HG03342 (cell line): ENCODE data around the gene KHDRBS1.
A peak's percentile ranks its signal among the peaks of the same experiment; 100 is the strongest.
"Not testable (repeated sequence)": the region's sequence is repeated elsewhere in the genome, so short reads cannot be mapped to it uniquely, and the experiment has no call there.

ENCODE experiments used
- ATAC-seq: cut with Tn5 transposase; IDR thresholded peaks from one replicate; pipeline ENCODE4 v1.9.1; 2021; ENCODE audit warnings: mild to moderate bottlenecking, moderate library complexity; ENCODE audit not compliant: unreplicated experiment

KHDRBS1 gene

DNA sequence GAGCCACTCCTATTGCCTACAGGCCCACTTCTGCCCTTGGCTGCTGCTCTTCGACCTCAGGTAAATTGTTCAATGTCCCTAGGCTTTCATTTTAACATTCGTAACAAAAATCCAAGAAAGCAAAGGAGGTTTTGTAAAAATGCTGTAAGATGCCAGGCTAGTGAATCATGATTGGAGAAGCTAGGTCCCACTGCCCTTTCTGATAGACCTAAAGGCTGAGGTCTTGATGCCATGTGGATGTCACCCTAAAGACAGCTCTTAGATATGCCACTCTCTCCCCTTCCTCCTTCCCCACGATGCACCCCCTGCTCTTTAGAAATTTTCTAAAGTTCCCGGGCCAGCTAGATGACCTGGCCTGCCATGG lies 49.2 kb downstream of the KHDRBS1 start:
- no peak for ATAC-seq

DNA sequence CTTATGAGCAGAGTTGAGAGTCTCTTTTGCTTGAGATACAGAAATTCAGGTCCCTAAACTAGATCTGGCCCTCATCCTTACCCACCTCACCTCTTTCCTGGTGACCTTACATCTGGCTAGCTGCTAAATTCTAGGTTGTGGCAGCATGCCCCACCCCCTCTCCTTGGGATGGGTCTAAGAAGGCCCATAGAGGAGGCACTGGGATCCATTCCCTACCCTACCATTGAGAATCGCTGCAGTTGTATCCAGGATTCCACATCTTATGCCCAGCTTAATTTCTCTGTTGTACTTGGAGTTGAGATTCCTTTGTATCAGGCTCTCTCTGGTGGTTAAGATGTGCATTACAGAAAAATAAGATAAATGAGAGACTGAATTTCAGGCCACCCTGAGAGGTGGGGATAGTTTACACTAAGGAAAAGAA lies 49.6 kb downstream of the KHDRBS1 start:
- no peak for ATAC-seq

DNA sequence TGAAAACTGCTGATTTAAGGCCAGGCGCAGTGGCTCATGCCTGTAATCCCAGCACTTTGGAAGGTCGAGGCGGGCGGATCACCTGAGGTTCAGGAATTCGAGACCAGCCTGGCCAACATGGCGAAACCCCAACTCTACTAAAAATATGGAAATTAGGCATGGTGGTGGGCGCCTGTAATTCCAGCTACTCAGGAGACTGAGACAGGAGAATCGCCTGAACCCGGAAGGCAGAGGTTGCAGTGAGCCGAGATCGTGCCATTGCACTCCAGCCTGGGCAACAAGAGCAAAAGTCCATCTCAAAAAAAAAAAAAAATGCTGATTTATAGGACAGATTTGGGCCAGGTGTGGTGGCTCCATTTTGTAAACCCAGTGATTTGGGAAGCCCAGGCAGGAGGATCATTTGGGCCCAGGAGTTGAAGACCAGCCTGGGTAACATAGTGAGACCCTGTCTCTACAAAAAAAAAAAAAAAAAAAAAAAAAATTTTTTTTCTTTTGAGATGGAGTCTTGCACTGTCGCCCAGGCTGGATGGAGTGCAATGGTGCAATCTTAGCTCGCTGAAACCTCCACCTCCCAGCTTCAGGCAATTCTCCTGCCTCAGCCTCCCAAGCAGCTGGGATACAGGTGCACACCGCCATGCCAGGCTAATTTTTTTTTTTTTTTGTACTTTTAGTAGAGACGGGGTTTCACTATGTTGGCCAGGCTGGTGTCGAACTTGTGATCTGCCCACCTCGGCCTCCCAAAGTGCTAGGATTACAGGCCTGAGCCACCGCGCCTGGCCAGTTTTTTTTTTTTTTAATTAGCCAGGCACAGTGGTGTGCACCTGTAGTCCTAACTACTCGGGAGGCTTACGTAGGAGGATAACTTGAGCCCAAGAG lies 52.2 kb downstream of the KHDRBS1 start:
- ATAC-seq, result not testable (repeated sequence)

DNA sequence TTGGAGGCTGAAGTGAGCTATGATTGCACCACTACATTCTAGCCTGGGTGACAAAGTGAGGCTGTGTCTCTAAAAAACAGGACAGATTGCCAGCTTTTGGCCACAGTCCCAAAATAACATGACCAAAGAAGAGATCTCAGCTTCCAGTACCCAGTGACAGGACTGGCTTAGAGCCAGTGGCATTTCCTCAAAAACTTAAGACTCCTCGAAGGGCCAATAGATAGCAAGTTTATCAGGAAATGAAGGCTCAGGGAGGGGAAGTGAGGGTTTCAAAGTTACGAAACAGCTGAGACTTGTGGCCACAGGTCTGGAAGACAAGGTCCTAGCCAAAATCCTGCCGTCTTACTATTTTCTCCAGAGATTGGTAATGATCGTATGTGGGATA lies 52.8 kb downstream of the KHDRBS1 start:
- no peak for ATAC-seq

DNA sequence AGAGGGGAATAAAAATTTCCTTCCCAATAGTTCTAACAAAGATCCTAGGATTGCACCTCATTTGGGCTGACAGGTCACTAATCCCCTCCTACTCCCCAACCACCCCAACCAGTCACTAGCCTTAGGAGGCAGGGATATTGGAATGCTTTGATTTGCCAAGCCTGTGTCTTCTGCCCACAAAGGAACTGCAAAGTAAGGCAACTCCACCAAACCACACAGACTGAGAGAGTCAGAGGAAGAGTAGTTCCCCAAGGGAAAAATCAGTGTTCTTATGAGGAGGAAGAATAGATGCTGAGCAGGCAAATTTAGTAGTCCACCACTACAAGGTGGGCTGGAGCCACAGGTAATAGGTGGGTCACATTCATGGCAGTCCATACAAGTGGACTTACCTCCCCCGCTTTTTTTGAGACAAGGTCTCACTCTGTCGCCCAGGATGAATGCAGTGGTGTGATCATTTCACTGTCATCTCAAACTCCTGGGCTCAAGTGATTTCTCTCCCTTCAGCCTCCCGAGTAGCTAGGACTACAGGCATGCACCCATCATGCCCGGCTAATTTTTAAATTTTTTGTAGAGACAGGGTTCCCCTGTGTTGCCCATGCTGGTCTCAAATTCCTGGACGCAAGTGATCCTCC lies 55.4 kb downstream of the KHDRBS1 start:
- no peak for ATAC-seq

DNA sequence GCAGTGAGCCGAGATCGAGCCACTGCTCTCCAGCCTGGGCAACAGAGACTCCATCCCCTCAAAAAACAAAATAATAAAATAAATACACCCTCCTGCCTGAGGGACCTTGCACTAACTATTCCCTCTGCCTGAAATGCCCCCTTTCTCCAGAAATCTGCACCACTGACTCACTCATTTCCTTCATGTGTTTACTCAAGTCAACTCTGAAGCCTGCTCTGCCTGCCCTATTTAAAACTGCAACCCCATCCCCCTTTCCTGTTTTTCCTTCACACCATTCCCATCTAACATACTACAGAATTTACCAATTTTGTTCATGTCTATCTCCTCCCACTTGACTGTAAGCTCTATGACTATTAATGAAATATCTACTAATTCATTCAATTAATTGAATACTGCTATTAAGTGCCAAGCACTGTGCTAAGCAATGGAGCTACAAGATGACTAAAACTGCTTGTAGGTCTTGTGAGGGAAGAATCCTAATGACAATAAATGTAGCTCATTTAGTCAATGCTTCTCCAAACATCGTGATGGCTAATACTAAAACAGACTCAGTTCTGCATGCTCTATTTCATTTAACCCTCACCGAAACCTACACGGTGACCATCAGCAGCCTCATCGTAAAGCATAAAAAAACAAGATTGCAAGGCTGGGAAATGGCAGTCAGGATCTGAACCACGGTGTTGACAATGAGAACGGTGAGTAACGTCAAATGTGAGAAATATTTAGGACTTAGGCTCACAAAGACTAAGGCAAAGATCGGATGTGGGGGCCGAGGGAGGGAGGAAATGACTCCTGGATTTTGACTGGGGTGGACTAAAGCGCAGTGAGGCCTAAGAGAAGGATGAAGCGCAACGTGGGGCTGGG lies 58.3 kb downstream of the KHDRBS1 start:
- no peak for ATAC-seq

DNA sequence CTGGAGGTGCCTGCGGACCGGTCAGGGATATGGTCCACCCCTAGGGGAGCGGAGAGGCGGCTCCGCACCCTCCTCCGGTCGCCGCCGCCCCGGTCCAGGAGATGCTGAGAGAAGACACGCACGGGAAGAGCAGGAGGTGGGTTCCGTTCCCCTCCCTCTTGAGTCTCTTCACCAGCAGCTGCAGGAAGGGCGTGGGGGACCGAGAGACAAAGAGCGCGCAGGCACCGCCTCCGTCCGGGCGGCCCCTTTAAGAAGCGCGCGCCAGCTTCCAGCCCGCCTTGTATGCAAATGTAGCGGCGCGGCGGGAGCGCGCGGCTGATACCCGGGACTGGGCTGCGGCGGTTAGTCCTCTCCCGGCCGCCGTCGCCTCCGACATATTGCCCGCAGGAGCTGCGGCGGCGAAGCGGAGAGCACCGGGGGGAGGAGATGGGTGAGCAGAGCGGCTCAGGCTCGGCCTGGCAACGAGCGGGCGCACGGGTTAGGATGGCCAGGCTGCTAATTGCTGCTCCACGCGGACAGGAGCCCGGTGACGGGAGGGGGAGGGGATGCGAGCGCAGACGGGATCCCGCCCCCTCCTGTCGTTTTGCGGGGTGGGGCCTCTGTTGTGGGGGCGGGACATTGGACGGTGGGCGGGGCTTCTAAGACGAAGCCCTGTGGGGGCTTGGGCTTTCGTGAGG lies 59.1 kb downstream of the KHDRBS1 start, which contains the start of gene TMEM39B:
TMEM39B (plus strand) TSS at position 318 of the 677 bp plus-strand sequence; CDS start at position 427, 109 bp downstream.
- ATAC-seq, result peak; percentile 76

DNA sequence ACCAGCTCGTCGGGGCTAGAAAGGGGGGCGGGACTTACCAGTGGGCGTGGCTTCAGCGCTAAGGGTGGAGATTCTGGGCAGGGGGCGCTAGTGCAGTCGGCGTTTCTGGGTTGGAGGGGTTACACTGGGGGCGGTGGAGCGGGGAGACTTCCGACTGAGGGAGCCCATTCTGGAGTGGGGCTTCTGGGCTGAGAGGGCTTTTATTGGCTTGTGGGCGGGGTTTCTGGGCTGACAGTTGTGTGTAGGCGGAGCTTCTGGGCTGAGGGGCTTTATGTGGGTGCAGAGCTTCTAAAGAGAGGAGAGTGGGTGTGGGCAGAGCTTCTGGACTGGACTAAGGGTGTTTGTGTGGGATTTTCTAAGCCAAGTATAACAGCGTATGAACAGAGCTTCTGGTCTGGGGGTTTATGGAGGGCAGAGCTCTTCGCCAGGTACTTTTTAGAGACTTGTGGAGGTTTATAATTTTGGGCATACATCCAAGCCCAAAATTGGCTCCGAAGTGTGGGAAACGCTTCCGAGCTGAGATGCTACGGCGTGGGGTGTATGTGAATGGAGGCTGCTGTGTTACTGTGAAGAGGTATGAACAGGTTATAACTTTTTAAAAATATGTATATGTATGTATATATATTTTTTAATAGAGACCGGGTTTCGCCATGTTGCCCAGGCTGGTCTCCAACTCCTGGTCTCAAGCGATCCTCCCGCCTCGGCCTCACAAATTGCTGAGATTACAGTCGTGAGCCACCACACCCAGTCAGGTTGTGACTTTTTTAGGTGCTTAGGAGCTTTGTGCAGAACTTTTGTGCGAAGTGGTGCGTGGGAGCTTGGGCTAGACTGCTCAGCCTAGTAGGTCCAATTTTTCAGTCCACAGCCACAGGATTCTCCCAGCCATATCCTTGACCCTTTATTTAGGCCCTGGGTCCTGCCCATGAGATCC lies 59.9 kb downstream of the KHDRBS1 start:
- ATAC-seq, result no peak

DNA sequence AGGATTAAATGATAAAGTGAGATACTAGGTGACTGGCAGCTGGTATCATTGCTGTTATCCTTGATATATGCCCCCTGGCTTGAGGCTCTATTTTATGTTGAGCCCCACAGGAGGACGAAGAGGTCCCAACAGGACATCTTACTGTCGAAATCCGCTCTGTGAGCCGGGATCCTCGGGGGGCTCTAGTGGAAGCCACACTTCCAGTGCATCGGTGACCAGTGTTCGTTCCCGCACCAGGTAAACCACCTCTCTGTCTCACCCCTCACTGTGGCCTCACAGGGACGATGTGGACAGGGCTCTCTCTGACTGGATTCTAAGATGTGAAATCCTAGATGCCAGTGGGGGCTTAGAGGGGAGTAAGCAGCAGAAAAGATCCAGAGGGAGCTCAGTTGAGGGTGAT lies 61.2 kb downstream of the KHDRBS1 start:
- no peak for ATAC-seq

DNA sequence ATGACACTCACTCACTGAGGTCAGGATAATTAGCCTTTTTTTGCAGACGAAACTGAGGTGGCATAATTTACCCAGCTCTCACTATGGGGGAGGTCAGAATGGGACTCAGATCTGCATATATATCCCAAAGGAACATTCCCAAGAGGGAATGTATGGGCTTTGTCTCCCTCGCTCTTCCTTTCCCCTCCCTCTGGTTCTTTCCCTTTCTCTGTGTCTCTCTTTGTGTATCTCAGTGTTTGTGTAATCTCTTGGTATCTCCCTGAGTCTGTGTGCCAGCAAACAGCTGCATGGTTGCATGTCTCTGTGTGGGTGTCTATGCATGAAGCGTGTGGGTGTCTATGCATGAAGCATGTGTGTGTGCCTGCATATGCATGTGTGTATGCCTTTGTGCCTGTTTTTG lies 63.8 kb downstream of the KHDRBS1 start:
- no peak for ATAC-seq

DNA sequence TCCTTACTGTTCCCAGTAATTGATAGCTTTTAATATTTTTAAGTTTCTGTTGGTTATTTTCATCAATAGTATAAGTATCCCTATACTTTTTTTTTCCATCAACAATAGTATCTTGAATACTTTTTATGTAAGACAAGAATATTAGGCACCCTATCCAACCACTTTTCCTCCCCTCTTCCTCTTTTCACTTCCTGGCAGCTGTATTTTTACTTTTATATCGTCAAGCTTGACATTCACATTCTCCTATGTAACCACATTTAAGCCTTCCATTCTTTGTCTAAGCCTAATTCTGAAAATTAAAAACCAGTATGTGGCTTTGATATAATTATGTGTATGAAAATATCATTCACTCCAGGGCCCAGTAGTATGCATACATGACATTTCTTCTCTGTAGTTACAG lies 68.4 kb downstream of the KHDRBS1 start:
- no peak for ATAC-seq

DNA sequence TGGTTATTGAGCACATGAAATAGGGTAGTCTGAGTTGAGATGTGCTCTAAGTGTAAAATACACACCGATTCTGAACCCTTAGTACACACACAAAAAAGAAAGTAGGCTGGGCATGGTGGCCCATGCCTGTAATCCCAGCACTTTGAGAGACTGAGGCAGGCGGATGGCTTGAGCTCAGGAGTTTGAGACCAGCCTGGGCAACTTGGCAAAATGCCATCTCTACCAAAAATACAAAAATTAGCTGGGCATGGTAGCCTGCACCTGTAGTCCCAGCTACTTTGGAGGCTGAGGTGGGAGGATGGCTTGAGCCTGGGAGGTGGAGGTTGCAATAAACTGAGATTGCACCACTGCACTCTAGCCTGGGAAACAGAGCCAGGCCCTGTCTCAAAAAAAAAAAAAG lies 72.7 kb downstream of the KHDRBS1 start:
- not testable (repeated sequence) for ATAC-seq

DNA sequence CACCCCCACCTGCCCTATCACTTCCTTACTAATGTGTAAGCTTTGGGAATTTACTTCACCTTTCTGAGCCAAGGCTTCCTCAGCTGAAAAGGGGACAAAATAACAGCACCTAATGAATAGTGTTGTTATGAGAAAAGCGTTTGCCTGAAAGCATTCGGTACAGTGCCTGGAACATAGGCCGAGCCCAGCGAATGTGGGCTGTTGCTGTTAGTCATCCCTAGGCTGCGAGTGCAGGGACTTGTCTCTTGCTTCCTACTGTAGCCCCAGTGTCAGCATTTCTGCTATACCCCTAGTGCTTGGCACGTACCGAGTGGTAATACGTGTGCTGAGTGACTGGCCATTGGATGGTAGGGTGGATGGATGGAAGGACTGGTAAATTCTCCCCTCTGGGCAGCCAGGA lies 77.5 kb downstream of the KHDRBS1 start:
- ATAC-seq, result no peak

DNA sequence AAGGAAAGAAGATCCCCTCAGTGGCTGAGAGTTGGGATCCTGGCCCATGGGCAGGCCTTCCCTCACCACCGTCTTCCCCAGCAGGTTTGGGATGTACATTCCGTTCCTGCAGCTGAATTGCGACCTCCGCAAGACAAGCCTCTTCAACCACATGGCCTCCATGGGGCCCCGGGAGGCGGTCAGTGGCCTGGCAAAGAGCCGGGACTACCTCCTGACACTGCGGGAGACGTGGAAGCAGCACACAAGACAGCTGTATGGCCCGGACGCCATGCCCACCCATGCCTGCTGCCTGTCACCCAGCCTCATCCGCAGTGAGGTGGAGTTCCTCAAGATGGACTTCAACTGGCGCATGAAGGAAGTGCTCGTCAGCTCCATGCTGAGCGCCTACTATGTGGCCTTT lies 77.9 kb downstream of the KHDRBS1 start:
- ATAC-seq, result no peak
